Activated CD4-positive, alpha-beta T cell treated with anti-CD3 and anti-CD28 coated beads for 4 hours (primary cell): ENCODE results near the gene FKBP15.
"Not testable (repeated sequence)": the region's sequence is repeated elsewhere in the genome, so short reads cannot be mapped to it uniquely, and the experiment has no call there.

ENCODE experiments used
- DNase-seq, 2 donors: peaks; one replicate each; pipeline ENCODE4 v3.0.0-alpha.2; 2020

The FKBP15 gene

GRCh38 chr9:113235701-113236255, 14.7 kb upstream of the FKBP15 start:
- DNase-seq, result not testable (repeated sequence)

- no peak for DNase-seq
Measured at GRCh38 chr9:113231701-113232100, 10.6 kb upstream of the FKBP15 start.

- no peak for DNase-seq
Measured at GRCh38 chr9:113228130-113228665, 7.1 kb upstream of the FKBP15 start.

- DNase-seq, result no peak
Measured at GRCh38 chr9:113227436-113227835, 6.4 kb upstream of the FKBP15 start.

GRCh38 chr9:113223963-113224362, 2.9 kb upstream of the FKBP15 start:
- no peak for DNase-seq

- no peak for DNase-seq
Measured at GRCh38 chr9:113222482-113222841, 1.4 kb upstream of the FKBP15 start.

- no peak for DNase-seq
Measured at GRCh38 chr9:113221800-113222481, 864 bp upstream of the FKBP15 start.

- DNase-seq, result no peak
Measured at GRCh38 chr9:113220467-113221002, 542 bp downstream of the FKBP15 start.

GRCh38 chr9:113219969-113220368, 1.1 kb downstream of the FKBP15 start:
- no peak for DNase-seq

- DNase-seq, result no peak
Measured at GRCh38 chr9:113219186-113219936, 1.7 kb downstream of the FKBP15 start.

GRCh38 chr9:113216406-113216805, 4.7 kb downstream of the FKBP15 start:
- no peak for DNase-seq

GRCh38 chr9:113215132-113215531, 5.9 kb downstream of the FKBP15 start:
- no peak for DNase-seq

GRCh38 chr9:113210815-113211214, 10.3 kb downstream of the FKBP15 start:
- no peak for DNase-seq

GRCh38 chr9:113205861-113206260, 15.2 kb downstream of the FKBP15 start:
- DNase-seq, result no peak

GRCh38 chr9:113205432-113205831, 15.6 kb downstream of the FKBP15 start:
- DNase-seq, result no peak

GRCh38 chr9:113199683-113200329, 21.3 kb downstream of the FKBP15 start:
- DNase-seq, result no peak

GRCh38 chr9:113192455-113192854, 28.6 kb downstream of the FKBP15 start:
- no peak for DNase-seq

GRCh38 chr9:113187929-113188595, 33.0 kb downstream of the FKBP15 start:
- DNase-seq, result no peak

- no peak for DNase-seq
Measured at GRCh38 chr9:113186137-113186755, 34.8 kb downstream of the FKBP15 start.

GRCh38 chr9:113185271-113185670, 35.8 kb downstream of the FKBP15 start:
- no peak for DNase-seq

GRCh38 chr9:113184539-113184938, 36.5 kb downstream of the FKBP15 start:
- DNase-seq, result no peak

- DNase-seq, result no peak
Measured at GRCh38 chr9:113183956-113184488, 37.1 kb downstream of the FKBP15 start.
